Glomerular endothelial cell (primary cell): ENCODE results near the gene GALNT10. TPM values are rescaled to one million over a fixed set of nuclear protein-coding genes. Genes with fewer than 3 reads are reported as not detected.

Experiments
- DNase-seq: peaks from one replicate; pipeline ENCODE4 v3.0.0-alpha.2; 2011; ENCODE audit warnings: low read depth, low spot score; ENCODE audit errors: extremely low read depth
- total RNA-seq: library from RNA; depleted of rRNA; stranded (reverse); fragments of >200 nt; gene quantifications from 2 replicates; pipeline ENCODE4 v1.2.3, GENCODE V29; 2015

The GALNT10 gene
- total RNA-seq, 1 donor from 2014 or later = 66.7 TPM

DNA sequence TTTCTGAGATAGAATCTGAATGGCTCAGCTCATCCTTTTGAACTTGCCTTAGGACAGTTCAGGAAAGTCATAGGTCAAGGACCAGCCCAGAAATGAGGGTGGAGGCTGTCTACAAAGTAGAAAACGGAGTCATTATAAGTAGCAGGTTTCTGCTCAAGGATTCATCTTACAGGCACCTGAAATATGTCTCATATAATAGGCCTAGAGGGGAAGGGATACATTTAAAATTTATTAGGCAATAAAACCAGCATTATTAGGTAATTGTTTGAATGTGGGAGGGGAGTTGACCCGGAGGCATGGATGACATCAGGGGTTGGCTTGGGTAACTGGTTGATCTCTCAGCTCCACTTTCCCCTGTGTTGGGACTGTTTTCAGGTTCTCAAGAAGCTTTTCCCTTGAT lies 11.9 kb upstream of the GALNT10 start:
- no peak for DNase-seq

GRCh38 chr5:154179846-154180710 lies 10.5 kb upstream of the GALNT10 start:
- DNase-seq = no peak

GRCh38 chr5:154181161-154181560 lies 9.4 kb upstream of the GALNT10 start:
- no peak for DNase-seq

DNA sequence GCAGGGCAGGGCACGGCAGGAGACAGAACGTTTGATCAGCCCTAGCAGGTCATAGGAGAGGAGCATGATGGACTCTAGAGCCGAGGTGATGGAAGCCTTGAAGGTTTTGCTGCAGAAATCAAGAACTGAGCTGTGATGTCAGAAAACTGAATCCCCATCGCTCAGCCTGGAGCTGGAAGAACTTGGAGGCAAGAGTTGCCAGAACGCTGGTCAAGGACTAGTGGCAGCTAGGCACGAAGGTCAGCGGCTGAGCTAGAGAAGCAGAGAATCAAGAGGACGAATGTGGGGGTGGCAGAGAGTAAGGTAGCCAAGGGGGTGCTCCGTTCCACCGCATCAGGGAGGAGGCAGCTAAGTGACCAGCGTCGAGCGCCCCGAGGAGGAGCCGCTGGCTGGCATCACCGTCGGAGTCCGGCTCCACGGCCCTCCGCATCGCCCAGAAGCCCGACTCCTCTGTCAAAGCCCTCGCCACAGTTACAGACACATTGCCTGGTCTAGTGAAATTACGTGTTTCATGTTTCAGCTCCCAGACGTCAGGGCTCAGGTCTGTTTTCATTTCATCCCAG lies 1.2 kb upstream of the GALNT10 start:
- no peak for DNase-seq

GRCh38 chr5:154189819-154190594 lies 526 bp upstream of the GALNT10 start:
- DNase-seq = no peak

DNA sequence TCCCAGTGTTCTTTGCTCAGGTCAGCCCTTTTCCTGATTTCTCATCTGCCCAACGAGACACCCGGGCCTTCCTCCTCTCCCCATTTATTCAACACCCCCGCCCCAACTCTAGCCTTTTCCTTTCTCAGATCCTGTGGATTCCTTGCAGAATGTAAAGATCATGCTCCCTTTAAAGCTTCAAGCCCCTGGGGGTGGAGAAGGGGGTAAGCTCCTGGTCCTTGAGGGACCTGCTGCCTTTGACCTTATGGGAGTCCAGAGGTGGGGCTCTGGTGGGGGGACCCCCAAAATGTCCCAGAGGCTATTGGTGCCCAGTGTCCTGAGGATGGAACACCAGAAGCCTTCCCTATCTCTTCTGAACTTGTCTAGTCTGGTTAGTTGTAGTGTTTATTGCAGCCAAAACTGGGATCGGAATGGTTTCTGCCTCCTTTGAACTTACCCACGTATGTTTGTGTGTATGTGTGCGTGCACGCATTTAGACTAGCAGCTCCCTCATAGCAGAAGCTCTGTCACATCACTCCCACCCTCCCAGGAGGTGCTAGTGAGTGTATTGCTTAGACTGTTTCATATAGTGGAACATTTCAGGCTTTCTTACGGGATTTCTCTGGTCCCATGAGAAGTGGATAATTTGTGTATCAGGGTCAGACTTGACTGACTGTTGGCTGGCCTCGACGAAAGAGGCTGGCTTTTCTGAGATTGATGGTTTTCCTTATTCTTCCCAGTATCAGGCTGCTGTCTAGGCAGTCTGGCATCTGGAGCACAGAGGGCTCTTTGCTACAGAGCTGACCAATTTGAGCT lies 1.1 kb downstream of the GALNT10 start:
- no peak for DNase-seq

GRCh38 chr5:154193283-154193682 lies 2.8 kb downstream of the GALNT10 start:
- DNase-seq = no peak

- no peak for DNase-seq
Observed at GRCh38 chr5:154193701-154194121, 3.2 kb downstream of the GALNT10 start.

- DNase-seq = no peak
Observed at GRCh38 chr5:154194345-154195329, 4.1 kb downstream of the GALNT10 start.

GRCh38 chr5:154196281-154196680 lies 5.7 kb downstream of the GALNT10 start:
- DNase-seq = no peak

- no peak for DNase-seq
Observed at GRCh38 chr5:154196955-154197652, 6.6 kb downstream of the GALNT10 start.

GRCh38 chr5:154197801-154198491 lies 7.4 kb downstream of the GALNT10 start:
- no peak for DNase-seq

GRCh38 chr5:154198611-154199230 lies 8.2 kb downstream of the GALNT10 start:
- no peak for DNase-seq

- DNase-seq = no peak
Observed at GRCh38 chr5:154199263-154199662, 8.7 kb downstream of the GALNT10 start.

DNA sequence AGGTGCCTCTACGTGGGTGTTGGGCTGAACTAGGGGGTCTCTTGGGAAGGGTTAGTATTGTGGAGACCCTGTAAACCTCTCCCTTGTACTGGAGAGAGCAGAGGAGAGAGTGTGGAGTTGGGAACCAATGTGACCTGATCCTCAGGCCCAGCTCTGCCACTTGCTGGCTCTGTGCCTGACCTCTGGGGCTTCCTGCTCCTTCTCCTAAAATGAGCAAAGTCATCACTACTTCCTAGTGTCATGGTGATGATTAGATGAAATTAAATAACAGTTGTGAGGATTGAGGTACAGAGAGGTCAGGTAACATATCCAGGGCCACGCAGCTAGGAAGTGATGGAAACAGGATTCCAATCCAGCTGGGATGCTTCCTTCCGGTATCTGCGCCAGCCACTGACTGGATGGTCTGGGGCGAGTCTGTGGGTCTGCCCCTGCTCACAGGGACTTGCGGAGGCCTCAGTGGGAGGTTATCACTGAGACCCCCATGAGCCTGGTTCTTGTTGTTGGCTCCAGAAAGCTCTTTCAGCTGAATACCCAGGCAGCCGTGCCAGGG lies 9.2 kb downstream of the GALNT10 start:
- DNase-seq = no peak

GRCh38 chr5:154200221-154200620 lies 9.7 kb downstream of the GALNT10 start:
- DNase-seq = no peak

- DNase-seq = no peak
Observed at GRCh38 chr5:154201108-154201769, 10.7 kb downstream of the GALNT10 start.
